HG03064 (cell line): ENCODE measurements around the gene ACO1.

Experiments
- ATAC-seq: cut with Tn5 transposase; IDR thresholded peaks from one replicate; pipeline ENCODE4 v1.9.1; 2021; ENCODE audit warnings: low read depth; ENCODE audit not compliant: unreplicated experiment

ACO1 gene

DNA sequence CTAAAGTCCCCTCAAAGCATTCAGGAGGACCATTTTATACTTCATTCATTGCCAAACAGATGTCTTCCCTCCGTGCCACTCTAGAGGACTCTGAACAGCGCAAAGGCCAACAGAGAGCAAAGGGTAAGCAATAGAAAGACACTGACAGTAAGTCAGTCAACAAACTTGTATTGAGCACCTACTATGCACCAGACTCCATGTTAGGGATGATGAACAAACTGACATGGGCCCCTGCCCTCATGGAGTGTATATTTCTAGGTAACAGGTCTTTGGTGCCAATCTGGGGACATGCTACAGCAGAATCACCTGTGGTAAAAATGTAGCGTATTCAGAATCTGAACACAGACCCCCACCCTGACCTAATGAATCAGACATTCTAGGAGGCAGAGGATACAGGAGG, 3.5 kb upstream of the ACO1 start:
- ATAC-seq, result no peak

DNA sequence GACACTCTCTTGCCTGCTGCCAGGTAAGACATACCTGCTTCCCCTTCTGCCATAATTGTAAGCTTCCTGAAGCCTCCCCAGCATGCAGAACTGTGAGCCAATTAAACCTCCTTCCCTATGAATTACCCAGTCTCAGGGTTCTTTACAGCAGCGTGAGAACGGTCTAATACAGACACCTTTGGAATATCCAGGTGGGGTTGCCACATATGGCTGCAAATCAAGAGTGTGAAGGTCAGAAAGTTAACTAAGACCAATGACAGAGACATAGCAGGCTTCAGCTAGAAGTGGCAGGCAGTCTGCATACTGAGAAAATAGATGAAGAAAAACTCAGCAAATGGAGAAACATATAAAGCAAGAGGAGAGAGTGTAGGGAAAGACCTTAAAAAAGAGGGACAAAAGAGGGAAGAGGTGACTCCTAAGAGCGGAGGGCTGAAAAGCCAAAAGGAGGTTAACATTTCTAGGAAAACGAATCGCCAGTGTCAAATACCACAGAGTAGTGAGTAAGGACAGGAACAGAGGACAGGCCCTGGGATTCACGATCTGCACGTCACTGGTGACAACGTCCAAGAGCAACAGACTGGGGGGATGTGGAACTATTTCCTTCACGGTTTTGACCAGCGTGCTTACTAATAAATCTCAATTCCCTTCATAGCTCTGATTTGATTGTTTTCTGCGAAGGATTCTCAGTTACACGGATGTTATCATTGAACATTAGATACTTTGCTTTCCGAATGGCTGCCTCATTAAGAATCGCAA, 1.7 kb upstream of the ACO1 start:
- no peak for ATAC-seq

DNA sequence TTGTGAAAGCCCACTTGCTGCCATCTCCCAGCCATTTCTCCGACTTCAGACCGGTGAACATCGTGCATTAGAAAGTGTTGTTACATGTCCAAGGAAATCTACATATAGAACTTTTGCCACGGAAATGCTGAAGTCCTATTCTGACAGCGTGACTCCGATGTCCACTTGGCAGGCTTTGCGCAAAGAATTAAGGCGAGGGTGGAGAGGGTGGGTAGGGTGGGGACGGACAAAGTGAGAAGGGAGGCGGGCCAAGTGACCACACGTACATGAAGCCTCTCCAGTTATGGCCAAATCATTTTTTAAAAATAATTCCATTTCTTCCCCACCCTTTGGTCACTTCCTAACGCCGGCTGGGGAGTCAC, 460 bp upstream of the ACO1 start:
- no peak for ATAC-seq

DNA sequence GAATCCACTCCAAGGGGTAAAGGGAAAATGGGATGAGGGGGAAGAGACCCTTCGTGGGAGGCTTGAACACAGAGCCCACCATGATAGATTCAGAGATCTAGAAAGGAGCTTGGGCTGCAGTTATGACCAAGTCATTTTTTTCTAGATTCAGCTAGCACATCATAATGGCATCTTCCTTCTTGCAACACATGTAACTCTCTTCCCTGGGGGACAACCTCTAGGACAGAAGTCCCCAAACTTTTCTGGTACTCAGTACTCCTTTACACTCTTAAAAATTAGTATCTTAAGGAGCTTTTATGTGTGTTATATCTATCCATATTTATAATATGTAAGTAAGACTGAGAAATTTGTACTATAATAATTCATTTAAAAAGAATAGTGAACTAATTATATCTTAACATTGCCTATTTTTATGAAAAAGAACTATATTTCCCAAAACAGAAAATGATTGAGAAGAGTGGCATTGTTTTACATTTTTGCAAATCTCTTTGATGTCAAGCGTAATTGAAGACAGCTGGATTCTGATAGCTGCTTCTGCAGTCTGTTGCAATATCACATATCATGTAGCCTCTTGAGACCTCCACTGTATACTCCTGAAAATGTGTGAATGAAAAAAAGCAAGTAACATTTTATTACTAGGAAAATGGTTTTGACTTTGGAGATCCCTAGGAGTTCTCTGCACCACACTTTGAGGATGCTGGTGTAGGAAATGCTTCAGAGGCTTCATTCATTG, 875 bp downstream of the ACO1 start:
- no peak for ATAC-seq

DNA sequence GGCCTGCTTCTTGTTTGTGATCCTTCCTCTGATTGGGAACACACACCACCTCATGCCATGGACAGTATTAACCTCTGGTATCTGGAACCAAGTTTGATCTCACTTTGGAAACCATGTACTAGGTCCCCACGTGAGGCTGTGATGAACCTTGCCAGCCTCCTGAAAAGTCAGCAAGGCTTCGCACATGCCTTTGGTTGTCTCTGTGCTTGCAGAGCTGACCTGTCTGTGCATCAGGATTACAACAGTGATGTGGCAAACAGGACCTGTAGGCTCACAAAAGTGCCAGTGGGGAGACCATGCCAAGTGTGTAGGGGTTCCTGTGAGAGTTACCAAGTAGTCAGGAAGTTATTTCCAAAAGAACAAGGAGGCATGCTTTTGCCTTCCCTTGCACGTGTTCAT, 1.4 kb downstream of the ACO1 start:
- no peak for ATAC-seq

DNA sequence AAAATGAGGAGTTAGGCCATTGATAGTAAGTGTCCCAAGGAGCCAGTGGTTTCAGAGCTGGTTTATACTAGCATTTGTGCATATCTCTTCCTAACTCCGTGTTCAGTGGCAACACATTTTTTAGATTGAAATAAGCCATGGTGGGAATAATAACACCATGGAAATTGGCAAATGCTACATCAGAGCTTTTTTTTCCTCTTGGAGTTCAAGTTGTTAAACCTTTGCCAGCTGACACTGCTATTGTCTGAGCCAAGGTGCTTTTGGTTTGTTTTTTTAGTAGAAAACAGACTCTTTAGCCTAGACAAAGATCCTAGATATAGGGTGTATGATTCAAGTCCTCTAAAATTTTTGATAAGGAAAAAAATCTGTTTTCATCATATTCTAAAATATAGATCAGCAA, 2.8 kb downstream of the ACO1 start:
- ATAC-seq, result no peak

DNA sequence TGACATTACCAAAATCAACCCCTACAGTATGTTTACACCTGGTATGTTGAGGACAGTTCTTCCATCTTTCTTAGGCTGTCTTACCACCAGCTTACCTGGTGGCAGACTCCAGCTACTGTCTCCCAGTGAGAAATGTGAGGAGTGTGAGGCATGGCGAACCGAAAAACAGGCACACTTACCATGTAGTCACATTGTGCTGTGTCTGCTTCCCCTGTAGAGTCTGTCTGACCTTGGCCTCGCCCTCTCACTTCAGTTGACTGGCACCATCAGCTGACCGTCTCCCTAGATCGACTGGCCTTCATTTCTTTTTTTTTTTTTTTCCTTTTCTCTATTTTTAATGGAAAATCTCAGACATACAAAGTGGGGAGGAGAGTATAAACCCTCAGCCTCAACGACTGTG, 4.9 kb downstream of the ACO1 start:
- no peak for ATAC-seq

DNA sequence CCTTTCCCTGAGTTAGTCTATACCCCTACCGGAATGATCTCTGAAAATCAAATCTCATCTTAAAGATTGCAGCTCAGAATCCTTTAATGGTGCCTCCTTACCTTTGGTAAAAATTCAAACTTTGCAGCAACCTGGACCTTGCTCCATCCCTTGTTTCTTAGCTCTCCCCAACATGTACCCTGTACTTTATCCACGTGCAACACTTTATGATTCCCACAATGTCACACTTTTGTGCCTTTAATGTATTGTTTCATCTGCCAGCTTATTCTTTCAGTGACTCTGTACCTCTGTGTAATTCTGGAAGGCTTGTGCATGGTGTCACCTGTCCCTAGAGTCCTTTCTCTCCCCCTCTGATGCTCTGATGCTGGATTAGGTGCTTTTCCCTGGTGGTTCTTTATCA, 9.5 kb downstream of the ACO1 start:
- no peak for ATAC-seq

DNA sequence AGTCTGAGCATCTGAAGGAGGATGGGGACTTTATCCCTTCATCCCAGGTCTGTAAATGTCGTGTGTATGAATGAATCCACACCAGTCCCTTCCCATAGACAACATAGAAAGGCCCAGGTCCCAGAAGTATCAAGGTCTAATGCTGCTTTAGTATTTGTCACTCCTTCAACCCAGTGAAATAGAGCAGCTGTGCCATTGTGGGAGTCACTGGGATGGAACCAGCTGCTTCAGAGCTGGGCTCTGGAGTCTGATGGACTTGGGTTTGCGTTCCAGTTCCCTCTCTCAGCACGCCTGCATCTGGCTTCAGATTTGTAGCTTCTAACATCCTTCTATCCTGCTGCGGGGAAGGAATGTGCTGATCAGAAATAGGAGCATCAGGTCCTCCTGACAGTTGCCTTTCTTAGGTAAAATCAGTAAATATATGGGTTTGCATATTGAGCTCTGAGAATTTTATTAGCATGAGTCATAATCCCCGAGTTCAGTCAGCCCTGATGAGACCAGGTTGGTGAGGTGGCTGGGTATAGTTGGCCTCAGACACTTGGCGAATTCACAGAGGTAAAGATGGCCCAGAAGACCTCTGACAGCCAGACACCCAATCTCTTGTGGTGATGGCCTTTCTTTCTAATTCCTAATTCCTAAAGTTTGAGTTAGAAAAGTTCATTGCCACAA, 10.1 kb downstream of the ACO1 start:
- ATAC-seq, result no peak

DNA sequence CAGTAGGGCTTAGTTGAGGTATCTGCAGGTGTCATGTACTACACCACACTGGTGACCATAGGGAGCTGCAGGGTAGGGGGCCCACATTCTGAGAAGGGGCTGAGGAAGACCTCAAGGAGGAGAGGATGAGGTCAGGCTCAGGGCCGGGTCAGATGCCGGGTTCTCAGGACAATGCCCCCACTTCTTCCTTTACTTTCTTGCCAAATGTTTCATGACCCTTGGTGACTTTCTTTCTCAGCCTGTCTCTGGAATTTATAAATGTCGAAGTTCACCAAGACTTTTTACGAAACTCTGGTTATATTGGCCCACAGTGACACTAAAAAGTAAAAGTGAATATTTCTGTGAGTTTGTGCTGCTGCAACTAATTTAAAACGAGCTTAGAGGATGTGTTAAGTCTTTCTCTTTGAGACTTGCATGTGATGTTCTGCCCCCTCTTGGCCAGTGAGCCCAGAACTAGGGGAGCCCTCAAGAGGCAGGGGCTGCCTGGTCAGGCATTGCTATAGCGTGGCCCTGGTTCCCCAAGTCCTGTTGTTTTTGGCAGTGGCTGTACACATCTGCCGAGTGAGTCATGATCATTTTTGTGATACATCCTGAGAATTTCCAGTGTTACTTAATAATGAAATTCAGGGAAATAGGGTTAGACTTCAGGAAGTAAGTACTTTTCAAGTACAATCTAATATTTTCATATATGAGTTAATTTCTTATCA, 11.2 kb downstream of the ACO1 start:
- ATAC-seq, result no peak

DNA sequence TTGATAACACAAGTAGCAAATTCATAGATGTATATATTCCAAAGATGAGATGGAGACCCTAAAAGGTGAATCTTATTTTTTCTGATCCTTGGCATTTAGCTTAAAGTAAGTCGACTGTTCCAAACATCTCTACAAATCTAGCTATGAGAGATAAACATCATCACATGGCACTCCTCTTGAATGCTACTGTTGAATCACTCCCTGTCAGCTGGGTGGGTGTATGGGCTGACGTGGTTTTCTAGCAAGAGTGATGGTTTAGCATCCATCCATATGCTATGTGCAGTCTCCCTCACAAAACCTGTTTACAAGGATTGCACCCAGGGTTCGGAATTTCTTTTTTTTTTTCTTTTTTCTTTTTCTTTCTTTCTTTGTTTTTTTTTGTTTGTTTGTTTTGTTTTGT, 13.8 kb downstream of the ACO1 start:
- ATAC-seq, result no peak

DNA sequence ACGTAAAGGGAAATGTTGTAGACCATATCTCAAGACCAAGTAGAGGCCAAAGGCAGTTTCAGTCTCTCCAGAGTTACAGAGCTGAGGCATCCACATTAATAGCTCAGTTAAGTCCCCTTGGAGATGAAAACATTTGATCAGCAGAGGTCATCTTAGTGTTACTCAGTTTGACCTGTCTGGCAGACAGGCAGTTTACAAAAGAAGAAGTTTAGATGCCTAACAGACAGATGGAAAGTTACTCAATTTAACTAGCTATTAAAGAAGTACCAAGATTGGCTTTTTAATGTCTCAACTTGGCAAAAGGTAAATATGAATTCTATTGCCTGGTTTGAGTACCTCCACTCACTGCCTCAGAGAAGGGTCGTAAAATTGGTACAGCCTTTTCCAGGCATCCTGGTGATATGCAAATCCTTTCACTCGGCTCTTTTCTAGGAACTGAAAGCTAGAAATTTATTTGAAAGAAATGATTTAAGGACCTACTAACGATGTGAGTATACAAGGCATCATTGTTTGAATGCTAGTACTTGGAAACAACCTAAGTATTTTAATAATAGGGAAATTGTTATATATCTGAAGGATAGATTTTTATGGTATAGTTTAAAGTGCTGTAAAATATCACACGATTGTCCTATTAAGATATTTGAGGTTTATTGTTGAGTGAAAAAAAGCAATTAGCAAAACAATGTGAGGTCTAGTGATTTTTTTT, 14.8 kb downstream of the ACO1 start:
- no peak for ATAC-seq

DNA sequence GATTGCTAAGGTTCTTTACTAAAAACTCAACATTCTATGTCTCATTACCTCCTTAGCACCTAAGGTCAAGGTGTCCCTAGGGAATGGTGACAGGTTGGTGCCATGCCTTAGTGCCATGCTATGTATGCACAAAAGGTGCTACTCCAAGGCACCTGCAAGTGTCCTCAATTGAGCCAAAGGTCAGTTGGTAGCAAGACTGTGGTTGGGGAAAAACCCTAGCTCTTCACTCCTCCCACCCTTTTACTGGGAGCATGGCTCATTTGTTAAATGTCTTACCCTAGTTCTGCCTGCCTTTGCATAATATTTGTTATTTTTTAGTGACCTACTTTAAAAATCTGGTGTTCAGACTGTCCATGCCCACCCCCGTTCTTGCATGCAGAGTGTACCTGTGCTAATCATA, 17.0 kb downstream of the ACO1 start:
- no peak for ATAC-seq

DNA sequence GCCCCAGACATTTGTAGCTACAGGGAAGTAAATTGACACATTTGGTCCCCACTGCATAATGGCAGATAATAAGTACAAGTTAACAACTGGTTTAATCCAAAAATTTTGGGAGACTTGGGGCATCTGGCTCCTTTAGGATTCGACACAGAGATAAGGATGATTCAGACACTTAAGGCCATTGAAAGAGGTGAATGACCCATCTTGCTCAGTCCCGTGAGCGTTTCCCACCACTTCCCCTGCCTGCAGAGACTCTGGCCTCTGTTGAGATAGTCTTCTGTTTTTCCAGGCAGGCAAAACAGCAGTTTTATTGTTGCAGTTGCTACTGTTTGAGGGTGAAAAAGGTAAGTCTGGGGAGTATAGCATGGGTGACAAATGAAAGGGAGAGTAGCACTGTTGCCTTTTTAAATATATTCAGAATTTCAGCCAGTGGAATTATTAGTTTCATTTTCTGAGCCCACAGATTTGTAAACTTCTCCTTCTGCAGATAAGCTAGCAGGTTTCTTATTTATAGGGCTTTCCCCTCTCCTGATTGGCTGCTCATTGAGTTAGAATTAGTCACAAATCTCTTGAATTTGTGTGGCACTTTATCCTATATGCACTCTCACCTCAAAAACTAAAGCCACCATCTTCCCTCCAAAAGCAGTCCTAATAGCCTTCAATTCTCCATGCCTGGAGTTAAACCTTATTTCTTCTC, 19.3 kb downstream of the ACO1 start:
- no peak for ATAC-seq

DNA sequence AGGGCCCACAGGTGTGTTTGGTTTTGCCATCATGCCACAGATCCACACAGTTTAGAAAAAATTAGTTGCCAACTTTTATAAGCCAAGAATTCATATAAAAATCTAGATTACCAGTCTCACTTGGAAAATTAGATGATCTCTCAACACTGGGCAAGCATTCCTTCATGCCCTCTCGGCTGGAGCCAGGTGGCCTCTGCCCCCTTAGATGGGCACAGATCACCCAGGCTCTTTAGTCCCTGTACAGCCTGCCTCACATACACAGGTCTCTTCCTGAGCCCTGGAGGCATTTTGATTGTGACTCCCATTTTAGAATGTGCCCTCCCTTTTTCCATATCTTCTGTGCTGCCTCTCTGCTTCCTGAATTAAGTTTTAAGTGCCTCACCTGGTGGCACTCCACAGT, 20.0 kb downstream of the ACO1 start:
- ATAC-seq, result no peak

DNA sequence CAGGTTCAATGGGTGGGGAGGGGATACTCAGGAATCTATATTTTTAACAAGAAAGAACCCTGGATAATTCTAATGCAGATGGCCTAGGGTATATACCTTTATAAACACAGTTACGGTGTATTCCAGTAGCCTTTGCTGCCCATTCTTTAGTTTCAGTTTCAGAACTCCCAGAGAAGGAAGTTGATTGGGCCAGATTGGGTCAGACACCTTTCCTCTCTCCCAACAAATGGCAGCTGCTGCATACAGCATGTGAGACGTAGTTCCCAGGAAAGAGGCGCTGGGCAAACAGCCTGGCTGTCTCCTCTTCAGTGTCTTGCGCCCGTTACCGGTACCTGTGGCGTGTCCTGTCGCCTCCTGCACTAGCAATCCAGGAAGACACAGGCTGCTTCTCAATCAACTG, 20.4 kb downstream of the ACO1 start:
- no peak for ATAC-seq

DNA sequence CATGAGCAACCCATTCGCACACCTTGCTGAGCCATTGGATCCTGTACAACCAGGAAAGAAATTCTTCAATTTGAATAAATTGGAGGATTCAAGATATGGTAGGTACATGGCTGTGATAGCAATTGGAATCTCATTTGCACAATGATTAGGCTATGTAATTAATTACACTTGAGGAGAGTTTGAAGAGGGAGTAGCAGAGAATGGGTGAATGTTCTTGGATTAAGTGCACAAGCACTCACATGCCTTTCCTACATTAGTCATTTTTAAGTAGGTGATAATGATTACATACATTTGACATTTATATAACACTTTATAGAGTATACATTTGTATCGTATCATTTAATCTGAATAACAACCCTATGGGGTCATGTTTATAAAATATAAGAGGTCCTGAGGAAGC, 21.1 kb downstream of the ACO1 start:
- ATAC-seq, result no peak

DNA sequence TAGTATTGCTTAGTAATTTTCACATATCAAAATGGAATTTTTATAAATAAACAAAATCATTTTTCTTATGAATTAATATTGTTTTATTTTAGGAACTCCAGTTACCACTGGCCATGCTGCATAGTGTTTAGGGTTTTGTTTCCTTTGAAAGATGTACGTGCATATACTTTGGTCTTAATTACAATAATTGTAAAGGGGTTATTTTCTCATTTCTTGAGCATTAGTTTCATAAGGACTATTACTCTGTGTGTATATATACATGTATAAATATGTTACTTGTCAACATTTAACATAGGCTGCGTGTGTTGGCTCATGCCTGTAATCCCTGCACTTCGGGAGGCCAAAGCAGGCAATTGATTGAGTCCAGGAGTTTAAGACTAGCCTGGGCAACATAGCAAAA, 21.6 kb downstream of the ACO1 start:
- no peak for ATAC-seq

DNA sequence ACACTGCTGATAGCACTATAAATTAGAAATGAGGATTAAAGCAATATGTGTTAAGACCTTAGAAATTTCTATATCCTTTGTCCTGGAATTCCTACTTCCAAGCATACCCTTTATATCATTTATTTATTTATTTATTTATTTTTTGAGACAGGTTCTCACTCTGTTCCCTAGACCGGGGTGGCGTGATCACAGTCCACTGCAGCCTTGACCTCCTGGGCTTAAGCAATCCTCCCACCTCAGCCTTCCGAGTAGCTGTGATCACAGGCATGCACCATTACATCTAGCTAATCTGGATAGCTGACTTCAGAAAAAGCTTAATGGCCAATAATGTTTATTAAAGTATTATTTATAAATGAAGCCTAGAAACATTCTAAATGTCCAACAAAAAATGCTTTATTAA, 27.3 kb downstream of the ACO1 start:
- ATAC-seq, result no peak

DNA sequence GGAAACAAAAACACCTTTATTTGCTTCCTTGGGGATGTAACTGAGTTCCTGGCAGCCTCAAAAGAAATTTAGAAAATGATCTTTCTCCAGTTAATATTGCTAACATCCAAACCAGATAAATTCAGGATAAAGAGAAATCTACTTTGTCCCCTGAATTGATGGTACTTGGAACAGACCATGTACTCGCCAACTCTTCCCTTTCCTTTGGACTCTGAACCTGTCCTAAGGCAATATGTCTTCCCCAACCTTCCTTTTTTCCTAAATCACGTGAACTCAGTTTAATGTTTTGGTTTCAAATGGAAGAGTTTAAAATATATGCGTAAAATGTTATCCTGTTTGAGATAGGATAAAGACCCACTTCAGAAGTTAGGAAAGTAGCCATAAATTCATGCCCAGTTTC, 28.0 kb downstream of the ACO1 start:
- ATAC-seq, result no peak
